HS-5 (cell line): ENCODE data around the gene SOWAHB.

Experiments used
- DNase-seq: peaks from one replicate; pipeline ENCODE4 v3.0.0-alpha.2; 2012; ENCODE audit warnings: low read depth

Gene SOWAHB

GRCh38 chr4:76897536-76898384 is at the start of gene SOWAHB:
Gene SOWAHB (minus strand): TSS chr4:76898144. CDS start chr4:76897849, 295 bp downstream.
- DNase-seq = no peak

GRCh38 chr4:76947369-76947768 is 49.4 kb upstream of the SOWAHB start:
- no peak for DNase-seq

- no peak for DNase-seq
Measured at GRCh38 chr4:76943790-76944189, 45.8 kb upstream of the SOWAHB start.

GRCh38 chr4:76943129-76943620 is 45.2 kb upstream of the SOWAHB start:
- DNase-seq = peak; percentile 53

- DNase-seq = no peak
Measured at GRCh38 chr4:76939184-76939583, 41.2 kb upstream of the SOWAHB start.

- DNase-seq = no peak
Measured at GRCh38 chr4:76931576-76932276, 33.8 kb upstream of the SOWAHB start.

GRCh38 chr4:76931087-76931486 is 33.1 kb upstream of the SOWAHB start:
- DNase-seq = no peak

- DNase-seq = no peak
Measured at GRCh38 chr4:76930685-76931084, 32.7 kb upstream of the SOWAHB start.

GRCh38 chr4:76926841-76927240 is 28.9 kb upstream of the SOWAHB start:
- DNase-seq = no peak

GRCh38 chr4:76923619-76924357 is 25.8 kb upstream of the SOWAHB start:
- DNase-seq = no peak

GRCh38 chr4:76920715-76921114 is 22.8 kb upstream of the SOWAHB start:
- DNase-seq = no peak

- DNase-seq = no peak
Measured at GRCh38 chr4:76909711-76910110, 11.8 kb upstream of the SOWAHB start.

- no peak for DNase-seq
Measured at GRCh38 chr4:76905521-76905920, 7.6 kb upstream of the SOWAHB start.

- no peak for DNase-seq
Measured at GRCh38 chr4:76904646-76905190, 6.8 kb upstream of the SOWAHB start.

- DNase-seq = no peak
Measured at GRCh38 chr4:76902233-76902890, 4.4 kb upstream of the SOWAHB start.

- DNase-seq = no peak
Measured at GRCh38 chr4:76898949-76899645, 1.2 kb upstream of the SOWAHB start.

- no peak for DNase-seq
Measured at GRCh38 chr4:76898385-76898692, 395 bp upstream of the SOWAHB start.

GRCh38 chr4:76896614-76897535 is 1.1 kb downstream of the SOWAHB start:
- no peak for DNase-seq

- no peak for DNase-seq
Measured at GRCh38 chr4:76896048-76896447, 1.9 kb downstream of the SOWAHB start.

- no peak for DNase-seq
Measured at GRCh38 chr4:76895619-76896018, 2.3 kb downstream of the SOWAHB start.
